Heart right ventricle (tissue), 16 donors: Measurements from ENCODE around the gene LLGL2. TPM values are rescaled to one million over a fixed set of nuclear protein-coding genes. Genes with fewer than 3 reads are reported as not detected.
"Not testable (repeated sequence)": the region's sequence is repeated elsewhere in the genome, so short reads cannot be mapped to it uniquely, and the experiment has no call there.

Experiments used
- ATAC-seq, 8 donors: fragments of 200-7000 bp; cut with Tn5 transposase; one replicate each; pipeline ENCODE4 v1.9.1; 2020; ENCODE audit warnings: mild to moderate bottlenecking in 8 of 8, moderate library complexity in 8 of 8, moderate number of reproducible peaks in 1 of 8
- DNase-seq, 2 donors: peaks; one replicate each; pipeline ENCODE4 v3.0.0-alpha.2; 2020
- H3K27ac ChIP-seq, 10 donors: fragments of 200-600 bp; sonication (generic) in 2 of 10; one replicate each; pipeline versions ENCODE4 v1.5.0 to v1.8.0; 2020 to 2022; ENCODE audit warnings: mild to moderate bottlenecking in 3 of 10
- H3K27me3 ChIP-seq, 7 donors: fragments of 200-600 bp; one replicate each; pipeline ENCODE4 v1.8.0; 2021 to 2022; ENCODE audit warnings: mild to moderate bottlenecking in 2 of 7
- H3K36me3 ChIP-seq, 9 donors: fragments of 200-600 bp; sonication (generic) in 1 of 9; one replicate each; pipeline versions ENCODE4 v1.5.0 to v1.8.0; 2020 to 2022; ENCODE audit warnings: mild to moderate bottlenecking in 2 of 9
- H3K4me1 ChIP-seq, 9 donors: fragments of 200-600 bp; sonication (generic) in 1 of 9; one replicate each; pipeline versions ENCODE4 v1.5.0 to v1.8.0; 2020 to 2022; ENCODE audit warnings: mild to moderate bottlenecking in 4 of 9
- H3K4me3 ChIP-seq, 10 donors: fragments of 200-600 bp; sonication (generic) in 2 of 10; one replicate each; pipeline versions ENCODE4 v1.5.0 to v1.8.0; 2020 to 2022; ENCODE audit warnings: mild to moderate bottlenecking in 7 of 10, moderate library complexity in 2 of 10
- H3K9me3 ChIP-seq, 11 donors: fragments of 200-600 bp in 10 of 11; sonication (generic) in 2 of 11; one replicate each; pipeline versions ENCODE4 v1.5.0 to v1.8.0; 2013 to 2022; ENCODE audit warnings: mild to moderate bottlenecking in 2 of 11, control low read depth in 1 of 11, moderate library complexity in 1 of 11
- WGBS, 2 donors: extraction: QIAGEN DNeasy Blood & Tissue Kit; methylation state at CpG; one replicate each; pipeline ENCODE4 v1.1.7; 2013; ENCODE audit warnings: inconsistent platforms in 1 of 2; 5-methylcytosine and 5-hydroxymethylcytosine counted together
- intact Hi-C, 10 donors: fragments of 100-400 bp; cut with DNase I; formaldehyde crosslinking; loops; one replicate each; pipeline versions ENCODE4 v1.11.1 to v1.14.2; 2022
- polyA plus RNA-seq, 2 donors: library from polyadenylated mRNA; stranded (reverse); fragments of 200-250 nt; gene quantifications; one replicate each; pipeline ENCODE4 v1.2.3, GENCODE V29; 2013
- total RNA-seq, 10 donors: library from RNA; stranded (reverse); fragmentation: NEBNext Ultra II Directional in 3 of 10; extraction: Animal tissue kit (Norgen Biotek cat#: 25700) in 3 of 10; gene quantifications; one replicate each; pipeline versions ENCODE4 v1.2.1 to v1.2.4, GENCODE V29; 2021 to 2023
- TF ChIP-seq, protein P1 (sequence below), 9 donors: fragments of 200-600 bp; sonication (generic) in 2 of 9; IDR thresholded peaks; one replicate each; pipeline versions ENCODE4 v1.5.0 to v1.8.0; 2021 to 2022; ENCODE audit warnings: antibody characterized with exemption in 9 of 9, mild to moderate bottlenecking in 5 of 9, moderate library complexity in 1 of 9
- donor health status: Arrhythmogenic right ventricular cardiomyopathy.
- donor health status: ischemic (EF 13 %, LVEDD 7.1; RV severe dilation, severe dysfunction).
- donor health status: healthy with polysubstance abuse.
- donor health status: DM: no; HTN: yes; CAD: no.
- donor health status: DM: no; HTN: no; CAD: no.
- donor health status: ischemic (EF 25% LVEDD 6.9; RV normal size, moderate dysfunction).
- donor health status: ischemic (EF 25% LVEDD 5.7; RV mildly dilated, moderate dysfunction).
- donor health status: healthy.
- donor health status: DM: yes; HTN: yes; CAD: no.
- donor health status: Ischemic cardiomyopathy.
- donor health status: ischemic (EF 35%, LVEDD 5.7; RV mildly dilated, moderate dysfunction).
- donor health status: nonischemic (EF 11% LVEDD 7.7; RV severe dilation, severe dysfunction).
- donor health status: DM: yes; HTN: yes; CAD: no.
- donor health status: PGD.
- donor health status: ischemic (EF 29% LVEDD 5.4; RV normal size, mild dysfunction).
- donor health status: nonischemic (EF 23%, LVEDD 6.1; RV moderate dilation, normal function).

LLGL2 gene
- total and polyA plus RNA-seq, 12 donors: 1.1 to 14.8 (median 3.3) TPM

DNA sequence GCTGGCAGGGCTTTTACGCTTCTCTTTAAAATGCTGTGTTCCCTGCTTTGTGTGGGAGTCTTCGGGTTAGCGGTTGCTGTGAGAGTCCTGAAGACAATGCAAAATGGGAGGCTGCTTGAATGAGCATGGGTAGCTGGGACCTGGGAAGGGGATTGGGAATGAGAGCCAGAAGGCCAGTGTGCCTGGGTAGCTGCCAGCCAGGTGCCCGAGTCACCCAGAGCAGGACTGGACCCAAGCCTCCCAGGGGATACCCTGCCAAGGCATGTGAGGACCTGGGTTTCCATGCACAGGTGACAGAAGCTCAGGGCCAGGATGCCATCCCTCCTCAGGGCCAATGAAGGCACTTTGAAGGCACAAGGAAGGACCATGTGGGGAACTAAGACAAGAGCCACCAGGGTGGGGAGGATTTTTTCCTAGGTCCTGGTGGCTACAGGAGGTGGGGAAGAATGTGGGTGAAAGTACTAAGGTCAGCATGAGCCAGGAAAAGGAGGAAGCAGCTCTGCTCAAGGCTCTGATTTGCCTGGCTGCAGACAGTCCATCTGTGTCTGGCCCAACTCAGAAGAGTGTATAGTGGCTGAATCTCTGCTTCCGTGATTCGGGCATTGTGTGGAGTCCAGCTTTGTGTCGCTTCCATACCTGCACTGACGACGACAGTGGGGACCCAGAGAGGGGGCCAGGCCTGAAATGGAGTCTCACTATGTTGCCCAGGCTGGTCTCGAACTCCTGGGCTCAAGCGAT lies 48.6 kb upstream of the LLGL2 start:
- TF ChIP-seq, protein P1, sequence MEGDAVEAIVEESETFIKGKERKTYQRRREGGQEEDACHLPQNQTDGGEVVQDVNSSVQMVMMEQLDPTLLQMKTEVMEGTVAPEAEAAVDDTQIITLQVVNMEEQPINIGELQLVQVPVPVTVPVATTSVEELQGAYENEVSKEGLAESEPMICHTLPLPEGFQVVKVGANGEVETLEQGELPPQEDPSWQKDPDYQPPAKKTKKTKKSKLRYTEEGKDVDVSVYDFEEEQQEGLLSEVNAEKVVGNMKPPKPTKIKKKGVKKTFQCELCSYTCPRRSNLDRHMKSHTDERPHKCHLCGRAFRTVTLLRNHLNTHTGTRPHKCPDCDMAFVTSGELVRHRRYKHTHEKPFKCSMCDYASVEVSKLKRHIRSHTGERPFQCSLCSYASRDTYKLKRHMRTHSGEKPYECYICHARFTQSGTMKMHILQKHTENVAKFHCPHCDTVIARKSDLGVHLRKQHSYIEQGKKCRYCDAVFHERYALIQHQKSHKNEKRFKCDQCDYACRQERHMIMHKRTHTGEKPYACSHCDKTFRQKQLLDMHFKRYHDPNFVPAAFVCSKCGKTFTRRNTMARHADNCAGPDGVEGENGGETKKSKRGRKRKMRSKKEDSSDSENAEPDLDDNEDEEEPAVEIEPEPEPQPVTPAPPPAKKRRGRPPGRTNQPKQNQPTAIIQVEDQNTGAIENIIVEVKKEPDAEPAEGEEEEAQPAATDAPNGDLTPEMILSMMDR (IDR thresholded peaks at IDR 0.05): no peak
- peak overlapping the region in 8 of 10 donors; percentile 8 to 44 (median 34) for H3K4me3 ChIP-seq

DNA sequence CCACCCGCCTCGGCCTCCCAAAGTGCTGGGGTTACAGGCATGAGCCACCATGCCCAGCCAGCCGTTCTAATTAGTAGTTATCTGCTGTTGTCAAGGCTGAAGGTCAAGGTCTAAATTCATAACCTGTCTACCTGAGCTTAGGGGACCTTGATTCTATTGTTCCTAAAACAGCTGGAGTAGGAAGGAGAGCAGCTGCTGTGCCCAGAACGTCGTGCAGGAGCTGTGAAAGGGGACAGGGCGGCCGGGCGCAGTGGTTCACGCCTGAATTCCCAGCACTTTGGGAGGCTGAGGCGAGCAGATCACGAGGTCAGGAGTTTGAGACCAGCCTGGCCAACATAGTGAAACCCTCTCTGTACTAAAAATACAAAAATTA lies 48.0 kb upstream of the LLGL2 start:
- H3K27me3 ChIP-seq, DNase-seq, ATAC-seq, H3K9me3 ChIP-seq: not testable (repeated sequence)
- intact Hi-C loops: loop anchor here in 2 of 10 donors (5.0 to 10.0 kb wide), 3 partner anchors 35 to 53 kb away; no protein-coding TSS in a partner anchor
- WGBS, 2 donors: 80% methylated on average over 11 of the region's 11 CpGs
- Histone ChIP-seq H3K27ac (peak overlapping the region in 9 of 10 donors; percentile 56 to 90 (median 80)), H3K36me3 (peaks cover 0 to 22% (median 0%) of the 10 kb centered on the region in 9 donors), H3K4me3 (peak overlapping the region in 3 of 10 donors; percentile 37 to 44 (median 42)), H3K4me1 (peaks cover 28 to 86% (median 53%) of the 10 kb centered on the region in 9 donors)

More for the DNA sequence above, 48.6 kb upstream of the LLGL2 start:
- peak in 7 of 8 donors; percentile 8 to 29 (median 19) for ATAC-seq
- Histone ChIP-seq H3K4me1 (peaks cover 28 to 87% (median 49%) of the 10 kb centered on the region in 9 donors), H3K36me3 (peaks cover 0 to 28% (median 0%) of the 10 kb centered on the region in 9 donors), H3K27me3 (no peaks in the 10 kb centered on the region), H3K9me3 (no peaks in the 10 kb centered on the region), H3K27ac (peak overlapping the region; percentile 57 to 90 (median 81))
- DNase-seq: no peak
- WGBS, 2 donors: 39 to 41% methylated on average over 11 of the region's 11 CpGs
- intact Hi-C loops: loop anchor here in 2 of 10 donors (5.0 to 10.0 kb wide), 3 partner anchors 35 to 52 kb away; no protein-coding TSS in a partner anchor

DNA sequence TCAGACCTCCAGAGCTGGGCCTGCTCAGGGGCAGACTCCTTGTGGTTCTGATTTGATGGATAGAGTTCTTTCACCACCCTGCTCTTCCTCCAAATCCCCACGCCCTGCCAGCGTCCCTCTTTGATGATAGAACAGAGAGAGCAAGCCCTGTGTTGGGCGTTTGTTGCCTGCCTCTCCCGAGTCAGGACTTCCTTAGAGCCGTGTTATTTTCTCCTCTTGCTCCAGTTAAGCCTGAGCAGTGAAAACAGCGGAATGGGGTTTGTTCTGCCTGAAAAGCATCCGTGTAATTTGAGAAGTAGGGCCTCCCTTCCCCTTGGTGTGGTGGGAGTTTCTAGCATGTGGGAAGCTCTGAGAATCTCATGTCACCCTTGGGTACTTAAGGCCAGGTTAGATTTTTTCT lies 47.0 kb upstream of the LLGL2 start:
- Histone ChIP-seq H3K27ac (peak overlapping the region in 6 of 10 donors; percentile 1 to 51 (median 27)), H3K4me1 (peaks cover 28 to 75% (median 55%) of the 10 kb centered on the region in 9 donors), H3K4me3 (no peak overlapping the region), H3K27me3 (no peaks in the 10 kb centered on the region), H3K9me3 (no peaks in the 10 kb centered on the region), H3K36me3 (peaks cover 0 to 12% (median 0%) of the 10 kb centered on the region in 9 donors)
- TF ChIP-seq, protein P1 (IDR thresholded peaks at IDR 0.05): no peak
- WGBS, 2 donors: 65 to 69% methylated on average over 7 of the region's 7 CpGs
- intact Hi-C loops: loop anchor here in 2 of 10 donors (5.0 to 10.0 kb wide), 3 partner anchors 34 to 54 kb away; no protein-coding TSS in a partner anchor
- DNase-seq (no peak), ATAC-seq (no peak)

DNA sequence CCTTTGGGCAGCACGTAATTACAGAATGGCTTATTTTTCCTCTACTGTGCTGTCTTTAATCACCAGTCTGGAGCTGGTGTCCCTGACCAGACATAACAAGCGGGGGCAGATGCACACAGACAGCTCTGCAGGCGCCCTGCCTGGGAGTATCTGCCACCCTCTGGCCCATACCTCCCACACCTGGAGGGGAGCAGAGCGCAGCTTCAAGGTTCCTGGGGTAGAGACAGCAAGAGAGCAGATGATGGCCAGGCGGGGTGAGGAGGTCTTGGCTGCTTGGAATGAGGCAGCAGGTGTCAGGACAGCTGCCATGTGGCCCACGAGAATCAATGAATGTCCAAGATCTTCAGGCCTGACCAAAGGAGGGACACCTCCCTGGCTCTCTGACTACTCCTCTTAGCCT lies 45.2 kb upstream of the LLGL2 start:
- peaks cover 23 to 61% (median 40%) of the 10 kb centered on the region in 9 donors for H3K4me1 ChIP-seq
- whole genome bisulfite sequencing, 2 donors: 93 to 97% methylated on average over 6 of the region's 6 CpGs
- no peaks in the 10 kb centered on the region for H3K9me3 ChIP-seq
- no peak overlapping the region for H3K27ac ChIP-seq
- DNase-seq: no peak
- H3K4me3 ChIP-seq: no peak overlapping the region
- ATAC-seq: no peak
- TF ChIP-seq, protein P1 (IDR thresholded peaks at IDR 0.05): no peak
- no peaks in the 10 kb centered on the region for H3K27me3 ChIP-seq
- intact Hi-C loops: no loop called here
- peaks cover 0 to 2% (median 0%) of the 10 kb centered on the region in 9 donors for H3K36me3 ChIP-seq
